ENCODE measurements around the gene GSTM4. TPM values are rescaled to one million over a fixed set of nuclear protein-coding genes. Genes with fewer than 3 reads are reported as not detected.
A peak's percentile ranks its signal among the peaks of the same experiment; 100 is the strongest.

The GSTM4 gene
- total RNA-seq, 4 donors from 2014 or later: 64.9 to 104 (median 94.8) TPM

DNA sequence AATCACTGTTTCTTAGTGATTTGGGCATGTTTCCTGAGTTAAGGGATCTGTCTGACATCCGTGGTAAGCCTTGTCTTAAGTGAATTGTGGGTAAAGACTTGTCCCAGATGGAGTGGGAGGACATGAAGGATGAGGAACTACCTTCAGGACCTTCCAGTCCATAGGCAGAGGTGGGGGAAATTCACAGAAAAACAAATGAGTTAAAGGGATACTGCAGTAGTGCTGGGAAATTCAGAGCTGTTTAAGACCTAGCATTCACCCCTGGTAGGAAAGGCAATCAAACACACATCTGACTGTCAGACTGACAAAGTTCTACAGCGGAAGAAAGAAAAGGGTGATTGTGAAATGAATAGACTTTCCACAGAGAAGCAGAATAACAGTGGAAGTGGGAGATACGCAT, 39.5 kb upstream of the GSTM4 start:
- H3K27me3 ChIP-seq: no peaks in the 10 kb centered on the region
- H3K4me1 ChIP-seq: peaks cover 4 to 26% (median 14%) of the 10 kb centered on the region in 4 donors
- no peaks in the 10 kb centered on the region for H3K36me3 ChIP-seq
- WGBS, 2 donors (ENCODE audit: low coverage in 1 of 2): 60 to 64% methylated on average over 2 to 3 of the region's 3 CpGs
- in situ Hi-C loops (cut with MboI; ENCODE audit: low pct_ligation_motif_present in 1 of 4, low pct_unique_long_range_greater_than_20kb in 1 of 4, low sequenced_read_pairs in 3 of 4): no loop called here
- no peaks in the 10 kb centered on the region for H3K9me3 ChIP-seq
- intact Hi-C loops (cut with DNase I; ENCODE audit: low total_unique reads): no loop called here
- no peak for DNase-seq
- no peak overlapping the region for H3K4me3 ChIP-seq
- TF ChIP-seq, protein P1, sequence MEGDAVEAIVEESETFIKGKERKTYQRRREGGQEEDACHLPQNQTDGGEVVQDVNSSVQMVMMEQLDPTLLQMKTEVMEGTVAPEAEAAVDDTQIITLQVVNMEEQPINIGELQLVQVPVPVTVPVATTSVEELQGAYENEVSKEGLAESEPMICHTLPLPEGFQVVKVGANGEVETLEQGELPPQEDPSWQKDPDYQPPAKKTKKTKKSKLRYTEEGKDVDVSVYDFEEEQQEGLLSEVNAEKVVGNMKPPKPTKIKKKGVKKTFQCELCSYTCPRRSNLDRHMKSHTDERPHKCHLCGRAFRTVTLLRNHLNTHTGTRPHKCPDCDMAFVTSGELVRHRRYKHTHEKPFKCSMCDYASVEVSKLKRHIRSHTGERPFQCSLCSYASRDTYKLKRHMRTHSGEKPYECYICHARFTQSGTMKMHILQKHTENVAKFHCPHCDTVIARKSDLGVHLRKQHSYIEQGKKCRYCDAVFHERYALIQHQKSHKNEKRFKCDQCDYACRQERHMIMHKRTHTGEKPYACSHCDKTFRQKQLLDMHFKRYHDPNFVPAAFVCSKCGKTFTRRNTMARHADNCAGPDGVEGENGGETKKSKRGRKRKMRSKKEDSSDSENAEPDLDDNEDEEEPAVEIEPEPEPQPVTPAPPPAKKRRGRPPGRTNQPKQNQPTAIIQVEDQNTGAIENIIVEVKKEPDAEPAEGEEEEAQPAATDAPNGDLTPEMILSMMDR (IDR thresholded peaks at IDR 0.05): no peak
- TF ChIP-seq POLR2AphosphoS5 (IDR thresholded peaks at IDR 0.05) (no peak), EP300 (IDR thresholded peaks at IDR 0.05; ENCODE audit: low read depth) (no peak), POLR2A (IDR thresholded peaks at IDR 0.05) (no peak)
- H3K27ac ChIP-seq: peak overlapping the region in 3 of 4 donors; percentile 14 to 54 (median 38)

DNA sequence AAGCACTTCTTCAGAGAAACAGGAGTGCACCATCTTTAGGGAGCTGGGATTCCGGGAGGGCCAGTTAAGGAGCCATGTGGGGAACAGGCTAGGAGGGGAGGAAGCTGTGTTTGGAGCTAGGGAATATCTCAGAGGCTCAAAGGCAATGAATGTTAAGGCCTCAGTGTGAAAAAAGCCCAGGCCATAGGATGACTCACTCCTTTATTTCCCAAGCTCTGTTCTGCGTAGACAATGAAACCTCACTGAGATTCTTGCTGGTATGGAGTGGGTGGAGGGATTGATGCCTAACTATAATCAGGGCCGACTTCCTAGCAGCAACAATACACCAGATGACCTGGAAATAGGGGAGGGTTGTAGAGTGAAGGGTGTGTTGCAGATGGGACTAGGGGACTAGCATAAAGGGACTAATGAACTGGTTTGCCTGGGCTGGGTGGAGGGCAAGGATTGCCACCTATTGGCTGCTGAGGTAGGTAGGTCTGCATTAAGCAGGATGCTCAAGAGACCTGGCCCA, 38.6 kb upstream of the GSTM4 start:
- peaks cover 9 to 35% (median 19%) of the 10 kb centered on the region in 4 donors for H3K4me1 ChIP-seq
- WGBS, 2 donors (ENCODE audit: low coverage in 1 of 2): 50 to 100% methylated on average over 1 to 3 of the region's 3 CpGs
- no peaks in the 10 kb centered on the region for H3K36me3 ChIP-seq
- no peak overlapping the region for H3K4me3 ChIP-seq
- H3K27me3 ChIP-seq: no peaks in the 10 kb centered on the region
- TF ChIP-seq EP300 (IDR thresholded peaks at IDR 0.05; ENCODE audit: low read depth): no peak
- TF ChIP-seq, protein P1 (IDR thresholded peaks at IDR 0.05): no peak
- TF ChIP-seq POLR2A (IDR thresholded peaks at IDR 0.05): no peak
- TF ChIP-seq POLR2AphosphoS5 (IDR thresholded peaks at IDR 0.05): no peak
- in situ Hi-C loops (cut with MboI; ENCODE audit: low pct_ligation_motif_present in 1 of 4, low pct_unique_long_range_greater_than_20kb in 1 of 4, low sequenced_read_pairs in 3 of 4): no loop called here
- intact Hi-C loops (cut with DNase I; ENCODE audit: low total_unique reads): no loop called here
- no peaks in the 10 kb centered on the region for H3K9me3 ChIP-seq
- DNase-seq: no peak
- peak overlapping the region in 2 of 4 donors; percentile 38 to 54 for H3K27ac ChIP-seq

DNA sequence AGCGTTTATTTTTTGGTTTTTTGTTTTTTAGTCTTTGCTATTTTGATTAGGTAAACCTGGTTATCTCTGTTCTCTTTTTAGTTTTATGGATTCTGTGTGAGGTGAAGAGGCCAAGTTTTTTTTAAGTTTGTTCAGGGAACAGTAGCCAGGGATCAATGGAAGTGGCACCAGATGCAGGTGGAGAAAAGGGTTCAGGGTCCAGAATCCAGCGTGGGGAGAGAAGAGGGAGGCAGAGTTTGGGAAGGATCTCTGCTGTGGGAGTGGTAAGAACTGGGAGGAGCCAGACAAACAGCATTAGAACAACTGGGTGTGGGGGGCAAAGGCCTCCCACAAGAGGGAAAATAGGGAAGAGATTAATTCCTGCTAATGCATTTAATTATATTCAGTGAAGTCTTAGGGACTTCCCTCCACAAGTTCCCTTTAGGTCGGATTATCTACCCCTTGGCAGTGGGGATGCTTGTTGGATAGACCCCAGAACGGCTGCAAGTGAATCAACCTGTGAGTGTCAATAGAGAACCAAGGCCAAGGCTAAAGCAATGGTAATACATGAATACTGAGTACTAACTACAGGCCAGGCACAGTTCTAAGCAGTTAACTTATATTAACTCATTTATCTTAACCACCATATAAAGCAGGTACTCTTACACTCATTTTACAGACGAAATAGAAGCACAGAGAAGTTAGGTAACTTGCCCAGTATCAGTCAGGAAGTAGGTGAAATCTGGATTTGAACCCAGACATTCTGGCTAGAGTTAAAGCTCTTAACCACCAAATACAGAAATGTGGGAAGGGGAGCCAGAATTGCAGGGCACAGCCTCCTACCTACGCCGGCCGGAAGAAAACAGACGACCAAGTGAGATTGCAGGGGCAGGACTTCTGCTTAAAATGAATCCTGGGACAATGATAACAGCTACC, 37.0 kb upstream of the GSTM4 start:
- H3K27me3 ChIP-seq: no peaks in the 10 kb centered on the region
- TF ChIP-seq POLR2A (IDR thresholded peaks at IDR 0.05) (no peak), POLR2AphosphoS5 (IDR thresholded peaks at IDR 0.05) (no peak), EP300 (IDR thresholded peaks at IDR 0.05; ENCODE audit: low read depth) (no peak)
- TF ChIP-seq, protein P1 (IDR thresholded peaks at IDR 0.05): no peak
- peak overlapping the region; percentile 83 to 89 (median 84) for H3K27ac ChIP-seq
- WGBS, 2 donors (ENCODE audit: low coverage in 1 of 2): 19 to 32% methylated on average over 7 to 9 of the region's 9 CpGs
- no peaks in the 10 kb centered on the region for H3K9me3 ChIP-seq
- in situ Hi-C loops (cut with MboI; ENCODE audit: low pct_ligation_motif_present in 1 of 4, low pct_unique_long_range_greater_than_20kb in 1 of 4, low sequenced_read_pairs in 3 of 4) (no loop called here), intact Hi-C loops (cut with DNase I; ENCODE audit: low total_unique reads) (no loop called here)
- no peak for DNase-seq
- peak overlapping the region in 3 of 4 donors; percentile 56 to 60 (median 56) for H3K4me3 ChIP-seq
- H3K36me3 ChIP-seq: no peaks in the 10 kb centered on the region
- H3K4me1 ChIP-seq: peaks cover 9 to 46% (median 27%) of the 10 kb centered on the region in 4 donors
